Liver (tissue), 3 donors: ENCODE measurements around the gene NTM.

Source experiments
- JUND ChIP-seq, 2 donors: IDR thresholded peaks; 2 replicates each; pipeline ENCODE4 v1.6.1; 2016; ENCODE audit warnings: antibody characterized with exemption in 2 of 2
- RAD21 ChIP-seq, 2 donors: IDR thresholded peaks; 2 replicates each; pipeline ENCODE4 v1.6.1; 2016; ENCODE audit warnings: antibody characterized with exemption in 2 of 2, mild to moderate bottlenecking in 2 of 2
- TAF1 ChIP-seq: conservative IDR thresholded peaks from 2 replicates; pipeline ENCODE4 v1.6.1; 2016; ENCODE audit warnings: antibody characterized with exemption, mild to moderate bottlenecking
- TF ChIP-seq, protein P1 (sequence below): fragments of 150-350 bp; IDR thresholded peaks from 2 replicates; pipeline ENCODE4 v1.5.1; 2017; ENCODE audit warnings: improper control_type of control experiment, low read depth, low read length; ENCODE audit not compliant: missing input control
- TF ChIP-seq, protein P2 (sequence below): IDR thresholded peaks from 2 replicates; pipeline ENCODE4 v1.6.1; 2016; ENCODE audit warnings: antibody characterized with exemption
- TF ChIP-seq, protein P3 (sequence below): IDR thresholded peaks from 2 replicates; pipeline ENCODE4 v1.6.1; 2016; ENCODE audit warnings: antibody characterized with exemption
- donor health status: healthy.
- donor health status: healthy.

DNA sequence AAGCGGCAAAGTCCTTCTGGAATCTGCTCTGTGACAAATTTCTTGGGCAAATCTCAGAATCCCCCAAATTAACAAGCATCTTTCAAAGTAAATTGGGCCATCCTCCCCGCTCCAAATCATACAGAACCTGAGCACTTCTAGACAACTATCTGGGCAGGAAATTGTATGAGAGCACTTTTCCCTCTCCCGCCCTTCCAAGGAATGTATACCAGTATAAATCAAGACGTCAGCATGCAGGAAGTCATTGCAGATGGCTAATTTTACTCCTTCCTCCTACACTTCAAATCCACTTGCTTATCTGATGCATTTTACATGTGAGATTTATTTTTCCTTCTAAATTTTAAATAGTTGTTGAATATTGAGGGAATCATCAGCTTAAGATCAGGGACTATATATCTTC lies 52.1 kb downstream of the NTM start:
- TF ChIP-seq, protein P1, sequence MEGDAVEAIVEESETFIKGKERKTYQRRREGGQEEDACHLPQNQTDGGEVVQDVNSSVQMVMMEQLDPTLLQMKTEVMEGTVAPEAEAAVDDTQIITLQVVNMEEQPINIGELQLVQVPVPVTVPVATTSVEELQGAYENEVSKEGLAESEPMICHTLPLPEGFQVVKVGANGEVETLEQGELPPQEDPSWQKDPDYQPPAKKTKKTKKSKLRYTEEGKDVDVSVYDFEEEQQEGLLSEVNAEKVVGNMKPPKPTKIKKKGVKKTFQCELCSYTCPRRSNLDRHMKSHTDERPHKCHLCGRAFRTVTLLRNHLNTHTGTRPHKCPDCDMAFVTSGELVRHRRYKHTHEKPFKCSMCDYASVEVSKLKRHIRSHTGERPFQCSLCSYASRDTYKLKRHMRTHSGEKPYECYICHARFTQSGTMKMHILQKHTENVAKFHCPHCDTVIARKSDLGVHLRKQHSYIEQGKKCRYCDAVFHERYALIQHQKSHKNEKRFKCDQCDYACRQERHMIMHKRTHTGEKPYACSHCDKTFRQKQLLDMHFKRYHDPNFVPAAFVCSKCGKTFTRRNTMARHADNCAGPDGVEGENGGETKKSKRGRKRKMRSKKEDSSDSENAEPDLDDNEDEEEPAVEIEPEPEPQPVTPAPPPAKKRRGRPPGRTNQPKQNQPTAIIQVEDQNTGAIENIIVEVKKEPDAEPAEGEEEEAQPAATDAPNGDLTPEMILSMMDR = no peak
- TF ChIP-seq JUND (IDR thresholded peaks at IDR 0.05) (no peak), RAD21 (IDR thresholded peaks at IDR 0.05) (no peak), TAF1 (no peak)
- TF ChIP-seq, protein P2, sequence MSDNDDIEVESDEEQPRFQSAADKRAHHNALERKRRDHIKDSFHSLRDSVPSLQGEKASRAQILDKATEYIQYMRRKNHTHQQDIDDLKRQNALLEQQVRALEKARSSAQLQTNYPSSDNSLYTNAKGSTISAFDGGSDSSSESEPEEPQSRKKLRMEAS = no peak
- TF ChIP-seq, protein P3, sequence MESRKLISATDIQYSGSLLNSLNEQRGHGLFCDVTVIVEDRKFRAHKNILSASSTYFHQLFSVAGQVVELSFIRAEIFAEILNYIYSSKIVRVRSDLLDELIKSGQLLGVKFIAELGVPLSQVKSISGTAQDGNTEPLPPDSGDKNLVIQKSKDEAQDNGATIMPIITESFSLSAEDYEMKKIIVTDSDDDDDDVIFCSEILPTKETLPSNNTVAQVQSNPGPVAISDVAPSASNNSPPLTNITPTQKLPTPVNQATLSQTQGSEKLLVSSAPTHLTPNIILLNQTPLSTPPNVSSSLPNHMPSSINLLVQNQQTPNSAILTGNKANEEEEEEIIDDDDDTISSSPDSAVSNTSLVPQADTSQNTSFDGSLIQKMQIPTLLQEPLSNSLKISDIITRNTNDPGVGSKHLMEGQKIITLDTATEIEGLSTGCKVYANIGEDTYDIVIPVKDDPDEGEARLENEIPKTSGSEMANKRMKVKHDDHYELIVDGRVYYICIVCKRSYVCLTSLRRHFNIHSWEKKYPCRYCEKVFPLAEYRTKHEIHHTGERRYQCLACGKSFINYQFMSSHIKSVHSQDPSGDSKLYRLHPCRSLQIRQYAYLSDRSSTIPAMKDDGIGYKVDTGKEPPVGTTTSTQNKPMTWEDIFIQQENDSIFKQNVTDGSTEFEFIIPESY = no peak
